ENCODE results near the gene C19orf73.
A peak's percentile ranks its signal among the peaks of the same experiment; 100 is the strongest.
"Not testable (repeated sequence)": the region's sequence is repeated elsewhere in the genome, so short reads cannot be mapped to it uniquely, and the experiment has no call there.

The C19orf73 gene

GRCh38 chr19:49152119-49152550, 33.2 kb upstream of the C19orf73 start:
- in situ Hi-C loops (cut with MboI; ENCODE audit: low sequenced_read_pairs): no loop called here
- H3K36me3 ChIP-seq (replicated peaks): no peaks in the 10 kb centered on the region
- peaks cover 14% of the 10 kb centered on the region for H3K4me1 ChIP-seq
- DNase-seq (ENCODE audit: low spot score in 2 of 2): no peak
- no peak overlapping the region; the same call in 1 of the 2 replicates for H3K4me3 ChIP-seq
- no peaks in the 10 kb centered on the region for H3K27me3 ChIP-seq (ENCODE audit: low read depth)
- no peaks in the 10 kb centered on the region for H3K9me3 ChIP-seq

GRCh38 chr19:49151267-49152118, 32.5 kb upstream of the C19orf73 start:
- peaks cover 15% of the 10 kb centered on the region for H3K4me1 ChIP-seq
- H3K27me3 ChIP-seq (ENCODE audit: low read depth): no peaks in the 10 kb centered on the region
- no peaks in the 10 kb centered on the region for H3K36me3 ChIP-seq (replicated peaks)
- peak overlapping the region; percentile 70 for H3K4me3 ChIP-seq
- peak; percentile 84 to 95 for DNase-seq (ENCODE audit: low spot score in 2 of 2)
- H3K9me3 ChIP-seq: no peaks in the 10 kb centered on the region
- in situ Hi-C loops (cut with MboI; ENCODE audit: low sequenced_read_pairs): no loop called here

GRCh38 chr19:49150944-49151243, 32.0 kb upstream of the C19orf73 start:
- in situ Hi-C loops (cut with MboI; ENCODE audit: low sequenced_read_pairs): no loop called here
- Histone ChIP-seq H3K4me1 (peaks cover 19% of the 10 kb centered on the region), H3K4me3 (peak overlapping the region; percentile 70)

GRCh38 chr19:49150106-49150943, 31.4 kb upstream of the C19orf73 start:
- Histone ChIP-seq H3K36me3 (replicated peaks) (no peaks in the 10 kb centered on the region), H3K4me3 (peak overlapping the region; percentile 70), H3K9me3 (no peaks in the 10 kb centered on the region), H3K4me1 (peaks cover 23% of the 10 kb centered on the region), H3K27me3 (ENCODE audit: low read depth) (no peaks in the 10 kb centered on the region)
- peak; percentile 85 to 96 for DNase-seq (ENCODE audit: low spot score in 2 of 2)
- in situ Hi-C loops (cut with MboI; ENCODE audit: low sequenced_read_pairs): no loop called here

More at GRCh38 chr19:49150944-49151243, 32.0 kb upstream of the C19orf73 start:
- no peak for DNase-seq (ENCODE audit: low spot score in 2 of 2)
- Histone ChIP-seq H3K9me3 (no peaks in the 10 kb centered on the region), H3K27me3 (ENCODE audit: low read depth) (no peaks in the 10 kb centered on the region), H3K36me3 (replicated peaks) (no peaks in the 10 kb centered on the region)

GRCh38 chr19:49149652-49150105, 30.7 kb upstream of the C19orf73 start:
- Histone ChIP-seq H3K36me3 (replicated peaks) (no peaks in the 10 kb centered on the region), H3K4me1 (peaks cover 23% of the 10 kb centered on the region), H3K9me3 (no peaks in the 10 kb centered on the region), H3K27me3 (ENCODE audit: low read depth) (no peaks in the 10 kb centered on the region), H3K4me3 (peak overlapping the region; percentile 70)
- peak; percentile 52 to 89 for DNase-seq (ENCODE audit: low spot score in 2 of 2)
- in situ Hi-C loops (cut with MboI; ENCODE audit: low sequenced_read_pairs): no loop called here

- Histone ChIP-seq H3K9me3 (no peaks in the 10 kb centered on the region), H3K36me3 (replicated peaks) (no peaks in the 10 kb centered on the region), H3K4me1 (peaks cover 23% of the 10 kb centered on the region), H3K27me3 (ENCODE audit: low read depth) (no peaks in the 10 kb centered on the region), H3K4me3 (peak overlapping the region; percentile 70)
- peak; percentile 93 to 100 for DNase-seq (ENCODE audit: low spot score in 2 of 2)
- in situ Hi-C loops (cut with MboI; ENCODE audit: low sequenced_read_pairs): no loop called here
These were observed 30.1 kb upstream of the C19orf73 start for GRCh38 chr19:49148784-49149651.

GRCh38 chr19:49148044-49148682, 29.2 kb upstream of the C19orf73 start:
- H3K4me1 ChIP-seq: peaks cover 23% of the 10 kb centered on the region
- no peaks in the 10 kb centered on the region for H3K36me3 ChIP-seq (replicated peaks)
- peak overlapping the region; percentile 70; the same call in 1 of the 2 replicates for H3K4me3 ChIP-seq
- no peaks in the 10 kb centered on the region for H3K9me3 ChIP-seq
- in situ Hi-C loops (cut with MboI; ENCODE audit: low sequenced_read_pairs): no loop called here
- no peak for DNase-seq (ENCODE audit: low spot score in 2 of 2)
- no peaks in the 10 kb centered on the region for H3K27me3 ChIP-seq (ENCODE audit: low read depth)

GRCh38 chr19:49146408-49146770, 27.4 kb upstream of the C19orf73 start:
- Histone ChIP-seq H3K4me1 (peaks cover 22% of the 10 kb centered on the region), H3K4me3 (peak overlapping the region; percentile 26; the same call in 1 of the 2 replicates)
- DNase-seq (ENCODE audit: low spot score in 2 of 2); H3K9me3 ChIP-seq; H3K36me3 ChIP-seq (replicated peaks); in situ Hi-C loops (cut with MboI; ENCODE audit: low sequenced_read_pairs); H3K27me3 ChIP-seq (ENCODE audit: low read depth): not testable (repeated sequence)

GRCh38 chr19:49145573-49146407, 26.8 kb upstream of the C19orf73 start:
- Histone ChIP-seq H3K27me3 (ENCODE audit: low read depth) (no peaks in the 10 kb centered on the region), H3K4me1 (peaks cover 17% of the 10 kb centered on the region), H3K9me3 (no peaks in the 10 kb centered on the region), H3K4me3 (peak overlapping the region; percentile 26), H3K36me3 (replicated peaks) (peaks cover 5% of the 10 kb centered on the region; the same call in 1 of the 2 replicates)
- in situ Hi-C loops (cut with MboI; ENCODE audit: low sequenced_read_pairs): no loop called here
- peak; percentile 71 to 96 for DNase-seq (ENCODE audit: low spot score in 2 of 2)

GRCh38 chr19:49142866-49143335, 24.0 kb upstream of the C19orf73 start:
- H3K36me3 ChIP-seq (replicated peaks): peaks cover 5% of the 10 kb centered on the region; the same call in 1 of the 2 replicates
- no peaks in the 10 kb centered on the region for H3K27me3 ChIP-seq (ENCODE audit: low read depth)
- peaks cover 9% of the 10 kb centered on the region for H3K4me1 ChIP-seq
- no peaks in the 10 kb centered on the region for H3K9me3 ChIP-seq
- DNase-seq (ENCODE audit: low spot score in 2 of 2): peak in 1 of 2 experiments; percentile 56
- in situ Hi-C loops (cut with MboI; ENCODE audit: low sequenced_read_pairs): no loop called here
- H3K4me3 ChIP-seq: no peak overlapping the region

GRCh38 chr19:49141352-49141751, 22.4 kb upstream of the C19orf73 start:
- Histone ChIP-seq H3K27me3 (ENCODE audit: low read depth) (no peaks in the 10 kb centered on the region), H3K9me3 (no peaks in the 10 kb centered on the region), H3K4me1 (peaks cover 7% of the 10 kb centered on the region), H3K36me3 (replicated peaks) (peaks cover 7% of the 10 kb centered on the region; the same call in 1 of the 2 replicates), H3K4me3 (no peak overlapping the region)
- in situ Hi-C loops (cut with MboI; ENCODE audit: low sequenced_read_pairs): no loop called here
- no peak for DNase-seq (ENCODE audit: low spot score in 2 of 2)

- H3K9me3 ChIP-seq: no peaks in the 10 kb centered on the region
- peaks cover 5% of the 10 kb centered on the region; the same call in 1 of the 2 replicates for H3K4me1 ChIP-seq
- H3K27me3 ChIP-seq (ENCODE audit: low read depth): no peaks in the 10 kb centered on the region
- DNase-seq (ENCODE audit: low spot score in 2 of 2): no peak
- peaks cover 8% of the 10 kb centered on the region for H3K36me3 ChIP-seq (replicated peaks)
- in situ Hi-C loops (cut with MboI; ENCODE audit: low sequenced_read_pairs): no loop called here
- H3K4me3 ChIP-seq: no peak overlapping the region
These were observed 22.0 kb upstream of the C19orf73 start for GRCh38 chr19:49140951-49141350.
